HG03439 (cell line): ENCODE results near the gene TNFRSF18.
"Not testable (repeated sequence)": the region's sequence is repeated elsewhere in the genome, so short reads cannot be mapped to it uniquely, and the experiment has no call there.

Experiments
- ATAC-seq: cut with Tn5 transposase; IDR thresholded peaks from one replicate; pipeline ENCODE4 v1.9.1; 2021; ENCODE audit warnings: mild to moderate bottlenecking, moderate library complexity; ENCODE audit not compliant: unreplicated experiment

TNFRSF18 gene

DNA sequence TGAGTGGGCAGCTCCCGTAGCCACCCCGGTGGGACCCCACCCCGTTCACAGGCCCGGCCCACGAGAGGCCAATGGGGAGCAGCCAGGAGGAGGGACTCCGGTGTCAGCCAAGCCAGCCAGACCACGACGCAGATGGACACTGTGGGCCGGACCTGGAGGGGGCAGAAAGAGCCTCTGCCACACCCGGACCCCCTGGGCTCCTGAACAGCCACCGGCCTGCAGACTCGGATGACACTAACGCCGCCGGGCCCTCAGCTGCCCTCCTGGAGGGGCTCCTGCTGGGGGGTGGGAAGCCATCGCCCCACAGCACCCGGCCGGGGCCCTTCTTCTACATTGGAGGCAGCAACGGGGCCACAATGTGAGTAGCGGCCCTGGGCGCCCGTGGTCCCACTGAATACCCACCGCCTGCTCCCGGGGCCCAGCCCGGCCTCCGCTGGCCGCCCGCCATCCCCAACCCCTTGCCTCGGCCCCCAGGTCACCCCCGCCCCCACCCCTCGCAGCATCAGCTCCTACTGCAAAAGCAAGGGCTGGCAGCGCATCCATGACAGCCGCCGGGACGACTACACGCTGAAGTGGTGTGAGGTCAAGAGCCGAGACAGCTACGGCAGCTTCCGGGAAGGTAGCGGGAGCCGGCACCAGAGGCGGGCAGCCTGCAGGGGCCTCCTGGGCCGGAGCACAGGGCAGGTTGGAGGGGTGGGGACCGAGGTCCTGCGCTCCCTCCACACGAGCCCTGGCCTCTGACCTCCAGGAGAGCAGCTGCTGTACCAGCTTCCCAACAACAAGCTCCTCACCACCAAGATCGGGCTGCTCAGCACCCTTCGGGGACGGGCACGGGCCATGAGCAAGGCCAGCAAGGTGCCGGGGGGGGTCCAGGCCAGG is 26.2 kb downstream of the TNFRSF18 start:
- no peak for ATAC-seq

DNA sequence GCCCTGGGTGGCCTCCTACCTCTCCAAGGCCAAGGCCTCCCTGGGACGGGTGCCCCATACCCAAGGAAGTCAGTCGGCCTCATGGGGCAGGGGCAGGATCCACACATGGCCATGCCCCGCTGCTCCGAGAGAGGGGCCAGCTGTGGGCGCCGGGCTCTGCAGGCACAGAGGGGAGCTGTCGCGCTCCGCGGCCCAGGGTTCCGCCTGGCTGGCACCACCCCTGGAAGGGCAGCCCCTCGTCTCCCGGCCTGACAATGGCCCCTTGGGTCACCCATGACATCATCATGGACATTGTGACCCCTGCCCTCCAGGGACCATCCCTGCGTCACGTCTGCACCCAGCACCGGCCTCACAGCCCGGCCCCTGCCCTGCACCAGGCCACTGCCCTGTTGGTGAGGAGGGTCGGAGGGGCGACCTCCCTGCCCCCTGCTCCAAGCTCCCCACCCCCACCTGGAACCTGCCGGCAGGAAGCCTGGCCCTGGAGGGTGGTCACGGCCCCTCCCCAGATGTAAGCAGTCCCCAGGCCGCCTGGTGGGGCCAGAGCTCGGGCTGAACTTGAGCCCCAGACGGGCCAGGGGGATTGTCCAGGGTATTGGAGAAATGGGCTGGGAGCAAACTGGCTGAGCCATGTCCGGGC is 26.9 kb downstream of the TNFRSF18 start:
- ATAC-seq: no peak

DNA sequence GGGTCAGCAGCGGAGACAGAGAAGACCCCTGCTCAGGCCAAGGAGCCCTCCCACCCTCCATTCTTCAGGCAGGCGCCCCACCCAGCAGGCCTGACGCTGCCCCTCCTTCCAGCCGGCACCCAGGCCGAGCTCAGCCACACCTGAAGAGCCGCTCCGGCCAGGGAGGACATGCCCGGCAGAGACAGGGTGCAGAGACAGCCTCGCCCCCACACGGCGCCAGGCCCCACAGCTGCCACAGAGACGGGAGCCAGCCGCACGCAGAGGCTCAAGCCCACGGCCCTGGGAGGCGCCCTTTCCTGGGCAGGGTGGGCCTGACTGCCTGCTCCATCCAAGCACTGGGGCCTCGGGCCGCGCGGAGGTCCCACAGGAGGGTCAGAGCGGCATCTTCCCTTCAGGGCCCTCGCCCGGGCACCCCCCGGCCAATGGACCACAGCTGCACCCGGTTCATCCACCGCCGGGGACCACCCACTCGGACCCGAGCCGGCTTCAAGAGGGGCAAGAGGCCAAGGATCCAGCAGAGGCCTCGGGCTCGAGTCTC is 27.5 kb downstream of the TNFRSF18 start:
- ATAC-seq: no peak

DNA sequence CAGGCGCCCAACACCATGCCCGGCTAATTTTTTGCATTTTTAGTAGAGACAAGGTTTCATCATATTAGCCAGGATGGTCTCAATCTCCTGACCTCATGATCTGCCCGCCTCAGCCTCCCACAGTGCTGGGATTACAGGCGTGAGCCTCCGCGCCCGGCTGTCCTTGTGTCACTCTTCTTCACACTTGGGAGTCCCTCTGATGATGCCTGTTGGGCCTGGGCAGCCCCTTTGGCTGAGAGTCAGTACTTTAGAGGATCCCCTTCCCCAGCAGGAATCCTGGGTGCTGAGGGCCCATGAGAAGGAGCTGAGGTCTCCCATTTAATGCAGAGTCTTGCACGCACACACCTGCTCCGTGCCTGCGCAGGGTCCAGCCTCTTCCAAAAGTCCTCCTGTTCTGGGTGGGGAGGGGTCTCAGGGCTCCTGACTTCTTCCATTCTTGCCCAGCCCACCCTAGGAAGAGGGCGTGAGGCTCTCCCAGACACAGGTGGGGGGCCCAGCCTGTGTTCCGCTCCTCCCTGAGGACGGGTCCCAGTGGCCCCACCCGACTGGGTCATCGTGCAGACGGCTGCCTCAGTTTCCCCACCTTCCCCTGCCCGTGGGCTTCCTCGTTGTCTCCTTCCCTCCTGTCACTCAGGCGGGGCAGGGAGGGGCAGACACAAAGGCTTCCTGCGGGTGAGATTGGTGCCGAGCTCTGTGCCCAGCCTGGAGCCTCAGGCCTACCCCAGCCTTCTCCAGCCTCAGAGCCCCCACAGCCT is 28.8 kb downstream of the TNFRSF18 start:
- no peak for ATAC-seq

DNA sequence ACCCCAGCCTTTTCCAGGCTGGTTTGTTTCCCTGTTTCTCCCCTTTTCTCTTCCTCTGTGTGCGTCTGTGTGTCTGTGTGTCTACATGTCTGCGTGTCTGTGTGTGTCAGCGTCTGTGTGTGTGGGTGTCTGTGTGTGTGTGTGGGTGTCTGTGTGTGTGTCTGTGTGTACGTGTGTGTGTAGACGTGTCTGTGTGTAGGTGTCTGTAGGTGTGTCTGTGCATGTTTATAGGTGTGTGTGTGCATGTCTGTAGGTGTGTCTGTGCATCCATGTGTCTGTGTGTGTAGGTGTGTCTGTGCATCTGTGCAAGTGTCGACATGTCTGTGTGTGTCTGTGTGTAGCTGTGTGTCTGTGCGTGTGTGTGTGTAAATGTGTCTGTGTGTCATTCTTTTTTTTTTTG is 29.5 kb downstream of the TNFRSF18 start:
- ATAC-seq: no peak

DNA sequence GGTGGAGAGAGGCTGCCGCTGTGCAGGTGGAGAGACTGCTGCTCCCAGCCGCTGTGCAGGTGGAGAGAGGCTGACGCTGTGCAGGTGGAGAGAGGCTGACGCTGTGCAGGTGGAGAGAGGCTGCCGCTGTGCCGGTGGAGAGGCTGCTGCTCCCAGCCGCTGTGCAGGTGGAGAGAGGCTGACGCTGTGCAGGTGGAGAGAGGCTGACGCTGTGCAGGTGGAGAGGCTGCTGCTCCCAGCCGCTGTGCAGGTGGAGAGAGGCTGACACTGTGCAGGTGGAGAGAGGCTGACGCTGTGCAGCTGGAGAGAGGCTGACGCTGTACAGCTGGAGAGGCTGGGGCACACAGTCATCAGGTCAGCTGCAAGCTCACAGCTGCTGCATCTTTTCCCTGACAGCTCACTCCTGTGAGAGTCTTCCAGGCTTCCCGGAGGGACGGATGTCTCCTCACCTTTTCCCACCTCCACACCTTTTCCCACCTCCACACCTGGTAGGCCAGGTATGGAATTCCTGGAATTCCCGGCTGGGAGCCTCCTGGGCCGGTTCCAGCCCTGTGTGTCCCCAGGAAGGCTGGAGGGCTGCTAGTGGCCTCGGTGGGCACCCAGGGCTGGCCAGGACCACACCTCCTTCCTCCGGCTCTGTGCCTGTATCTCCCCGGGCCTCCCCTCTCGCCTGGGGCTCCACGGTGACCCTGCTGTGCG is 30.2 kb downstream of the TNFRSF18 start:
- not testable (repeated sequence) for ATAC-seq

DNA sequence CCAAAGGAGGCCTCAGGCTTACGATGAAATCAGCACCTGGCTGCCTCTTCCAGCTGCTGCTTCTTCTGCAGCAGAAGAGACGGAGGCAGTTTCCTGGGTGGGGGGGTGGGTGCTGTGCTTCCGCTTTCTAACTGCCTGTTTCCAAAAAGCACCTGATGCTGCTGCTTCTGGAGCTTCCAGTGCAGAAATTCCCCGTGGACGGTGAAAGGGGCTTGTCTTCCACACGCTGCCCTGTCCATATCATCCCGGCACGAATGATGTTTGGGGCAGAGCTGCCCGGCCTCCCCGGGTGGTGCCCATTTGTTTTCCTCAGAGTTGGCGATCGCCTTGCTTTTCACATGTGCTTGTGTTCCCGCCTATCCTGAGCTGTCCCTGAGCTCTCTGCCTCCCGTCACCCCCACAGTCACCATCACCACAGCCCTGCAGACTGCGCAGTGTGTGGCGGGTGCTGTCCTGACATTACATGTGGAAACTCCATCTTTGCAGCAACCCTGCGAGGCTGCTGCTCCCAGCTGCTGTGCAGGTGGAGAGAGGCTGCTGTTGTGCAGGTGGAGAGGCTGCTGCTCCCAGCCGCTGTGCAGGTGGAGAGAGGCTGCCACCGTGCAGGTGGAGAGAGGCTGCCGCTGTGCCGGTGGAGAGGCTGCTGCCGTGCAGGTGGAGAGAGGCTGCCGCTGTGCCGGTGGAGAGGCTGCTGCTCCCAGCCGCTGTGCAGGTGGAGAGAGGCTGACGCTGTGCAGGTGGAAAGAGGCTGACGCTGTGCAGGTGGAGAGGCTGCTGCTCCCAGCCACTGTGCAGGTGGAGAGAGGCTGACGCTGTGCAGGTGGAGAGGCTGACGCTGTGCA is 30.9 kb downstream of the TNFRSF18 start:
- no peak for ATAC-seq

DNA sequence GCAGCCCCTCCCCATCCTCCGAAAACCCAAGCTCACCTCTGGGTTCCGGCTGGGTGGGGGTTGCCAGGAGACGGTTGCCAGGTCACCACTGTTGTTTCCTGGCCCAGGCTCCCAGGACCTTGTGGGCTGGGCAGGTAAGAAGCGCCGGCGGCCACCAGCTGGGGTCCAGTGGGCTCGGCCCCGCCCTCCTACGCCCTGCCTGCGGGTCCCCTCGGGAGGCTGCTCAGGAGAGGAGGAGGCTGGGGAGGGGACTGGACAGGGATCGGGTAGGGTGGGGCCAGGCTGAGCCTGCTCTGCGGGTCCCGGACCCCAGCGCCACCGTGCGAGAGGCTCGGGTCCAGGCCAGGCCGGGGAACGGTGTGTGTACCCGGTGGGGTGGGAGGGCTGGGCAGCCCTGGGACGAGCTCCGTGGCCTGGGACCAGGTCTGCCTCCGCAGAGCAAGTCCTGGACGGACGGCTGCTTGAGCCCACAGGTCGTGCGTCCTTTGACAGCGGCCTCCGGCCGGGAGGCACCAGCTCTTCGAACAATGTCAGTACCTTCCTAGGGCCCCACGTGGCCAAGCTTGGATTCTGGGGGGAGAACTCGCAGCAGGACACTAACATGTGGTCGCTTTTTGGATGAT is 32.5 kb downstream of the TNFRSF18 start, which contains the start of gene TTLL10:
Gene TTLL10, plus strand, starts transcription at position 88 of the 623 bp plus-strand sequence. CDS start 5,336 bp downstream, outside the sequence.
- no peak for ATAC-seq

DNA sequence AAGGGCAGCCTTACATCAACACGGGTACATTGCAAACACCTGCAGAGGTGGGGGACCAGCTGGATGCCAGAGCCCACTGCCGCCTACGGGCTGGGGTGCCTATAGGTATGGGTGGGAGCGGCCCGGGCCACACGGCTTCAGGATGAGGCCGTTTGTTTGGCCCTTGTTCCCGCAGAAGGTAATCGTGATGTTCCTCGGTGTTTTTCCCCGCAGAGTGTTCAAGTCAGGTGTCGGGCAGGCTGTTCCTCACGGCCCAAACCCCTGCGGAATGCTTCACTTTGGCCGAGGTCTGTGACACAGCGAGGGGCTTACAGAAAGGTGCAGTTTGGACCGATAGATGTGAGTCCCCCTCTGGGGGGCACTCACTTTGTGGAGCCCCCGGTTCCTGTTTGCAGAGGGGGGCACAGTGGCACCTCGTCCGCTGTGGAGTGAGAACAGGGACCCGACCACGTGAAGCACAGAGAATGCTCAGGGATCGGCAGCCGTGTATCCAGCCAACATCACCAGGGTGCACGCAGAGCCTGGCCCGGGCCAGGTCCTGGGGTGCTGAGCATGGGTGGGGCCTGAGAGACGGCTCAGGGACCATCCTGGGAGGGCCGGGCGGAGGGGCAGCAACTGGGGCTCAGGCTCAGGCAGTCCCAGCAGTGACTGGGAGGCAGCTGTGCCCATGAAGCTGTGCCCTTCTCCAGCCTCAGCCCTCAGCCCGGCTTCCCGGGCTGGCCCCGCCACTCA is 33.2 kb downstream of the TNFRSF18 start:
- ATAC-seq: no peak

DNA sequence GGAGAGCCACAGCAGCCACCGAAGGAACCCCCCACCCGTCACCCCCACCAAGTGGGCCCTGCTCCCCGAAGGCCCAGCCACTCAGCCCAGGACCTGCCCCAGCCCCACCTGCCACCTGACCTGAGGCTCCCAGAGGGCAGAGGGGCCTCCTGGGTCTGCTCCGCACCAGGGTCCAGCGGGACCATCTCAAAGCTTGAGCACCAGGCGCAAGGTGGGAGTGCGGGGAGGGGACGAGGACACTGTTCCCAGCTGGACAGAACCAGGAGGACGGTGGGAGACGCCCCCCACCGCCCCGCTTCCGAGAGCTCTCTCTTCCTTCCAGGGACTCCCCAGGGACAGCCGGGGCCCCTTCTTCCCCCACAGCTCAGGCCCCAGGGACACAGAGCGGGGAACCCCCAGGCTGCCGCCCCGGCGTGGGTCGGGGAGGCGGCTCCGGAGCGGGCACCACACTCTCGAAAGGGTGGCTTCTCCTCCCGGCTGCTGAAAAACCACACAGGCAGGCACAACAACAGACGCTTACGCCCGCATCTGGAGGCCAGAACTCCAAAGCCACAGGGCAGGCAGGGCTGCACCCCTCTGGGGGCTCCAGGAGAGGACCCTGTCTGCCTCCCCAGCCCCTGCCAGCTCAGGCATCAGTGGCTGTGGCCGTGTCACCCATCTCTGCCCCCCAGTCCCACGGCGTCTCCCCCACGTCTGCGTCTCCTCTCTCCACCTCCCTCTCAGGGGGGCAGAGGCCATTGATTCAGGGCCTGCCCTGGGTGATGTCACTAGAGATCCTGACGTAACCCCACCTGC is 34.6 kb downstream of the TNFRSF18 start:
- ATAC-seq: no peak

DNA sequence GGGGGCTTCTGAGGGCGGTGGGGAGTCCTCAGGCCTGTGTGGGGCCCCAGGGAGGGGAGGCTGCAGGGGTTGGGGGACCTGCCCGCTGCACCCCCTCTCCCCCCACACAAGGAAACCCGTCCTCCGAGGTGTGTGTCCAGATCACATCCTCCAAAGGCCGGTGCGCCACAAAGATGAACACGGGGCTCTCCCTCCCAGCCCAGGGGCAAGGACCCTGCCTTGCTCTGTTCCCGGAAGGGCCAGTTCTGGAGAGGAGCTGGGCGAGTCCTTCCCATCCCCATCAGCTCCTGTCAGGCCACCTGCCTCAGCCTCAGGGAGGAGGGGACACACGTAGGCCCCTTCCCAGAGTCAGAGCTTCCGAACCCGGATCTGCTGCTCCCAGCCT is 35.2 kb downstream of the TNFRSF18 start:
- ATAC-seq: no peak

DNA sequence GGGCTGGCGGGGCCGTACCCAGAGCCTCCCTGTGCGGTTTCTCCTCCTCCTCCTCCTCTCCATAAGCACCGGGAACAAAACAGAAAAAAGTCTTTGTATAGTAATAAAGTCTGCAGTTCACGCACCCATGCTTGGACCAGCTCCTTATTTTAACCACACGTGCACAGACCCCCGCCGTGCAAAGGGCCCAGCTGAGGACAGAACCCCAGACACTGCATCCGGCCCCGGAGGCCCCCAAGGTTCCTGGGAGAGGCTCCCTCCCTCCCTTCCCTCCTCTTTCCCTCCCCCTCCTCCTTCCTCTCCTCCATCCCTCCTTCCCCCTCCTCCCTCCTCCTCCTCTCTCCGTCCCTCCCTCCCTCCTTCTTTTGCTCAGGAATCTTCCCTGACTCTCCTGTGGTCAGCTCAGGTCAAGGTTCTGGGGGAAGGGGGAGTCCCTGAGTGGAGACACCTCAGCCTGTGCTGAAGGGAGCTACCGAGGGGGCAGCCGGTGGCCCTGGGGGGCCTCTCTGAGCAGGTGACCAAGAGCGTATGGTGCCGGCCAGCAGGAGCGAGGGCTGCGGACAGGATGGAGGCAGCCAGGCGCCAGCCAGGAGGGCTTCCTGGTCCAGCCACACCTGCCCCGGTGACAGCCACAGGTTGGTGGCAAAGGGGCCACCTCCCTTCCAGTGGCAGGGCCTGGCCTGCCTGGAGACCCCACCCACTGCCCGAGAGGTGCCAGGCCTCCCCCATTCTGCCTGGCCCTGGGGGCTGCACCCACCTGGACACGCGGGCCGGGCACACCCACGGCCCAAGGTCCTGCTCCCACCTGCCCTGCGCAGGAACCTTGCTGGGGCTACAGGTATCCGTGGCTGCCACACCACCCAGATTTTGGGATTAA is 35.9 kb downstream of the TNFRSF18 start:
- ATAC-seq: no peak

DNA sequence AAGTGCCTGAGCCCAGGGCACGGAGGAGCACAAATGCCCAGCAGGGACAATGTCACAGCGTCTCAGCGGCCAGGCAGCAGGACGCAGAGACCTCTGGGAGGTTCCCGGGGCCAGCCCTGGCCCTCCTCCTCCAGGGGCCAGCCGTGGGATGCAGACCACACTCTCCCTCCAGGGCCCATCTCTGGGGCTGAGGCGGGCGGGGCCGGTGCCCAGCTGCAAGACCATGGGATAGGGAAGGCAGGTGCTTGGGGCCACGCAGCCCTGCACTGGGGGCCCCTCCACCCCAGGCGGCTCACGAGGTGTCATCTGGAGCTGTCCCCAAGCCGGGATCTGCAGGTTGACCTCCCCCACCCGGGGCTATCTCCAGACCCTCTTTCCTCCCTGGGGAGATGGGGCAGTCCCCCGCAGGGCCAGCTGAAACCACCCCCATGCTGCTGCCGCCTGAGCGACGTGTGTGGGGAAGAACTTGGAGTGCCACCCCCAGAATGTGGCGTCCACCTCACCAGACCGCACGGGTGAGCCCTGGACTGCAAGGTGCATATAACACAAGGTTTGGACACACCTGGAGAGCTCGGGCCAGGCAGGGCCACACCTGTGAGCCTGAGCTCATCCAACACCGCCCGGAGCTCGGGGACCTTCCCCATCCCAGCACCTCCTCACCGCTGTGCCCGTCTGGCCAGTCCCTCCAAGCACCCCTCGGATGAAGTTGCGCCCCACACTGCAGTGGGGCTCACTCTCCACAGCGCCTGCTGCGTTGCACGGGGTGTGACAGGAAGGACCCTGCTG is 36.8 kb downstream of the TNFRSF18 start:
- no peak for ATAC-seq

DNA sequence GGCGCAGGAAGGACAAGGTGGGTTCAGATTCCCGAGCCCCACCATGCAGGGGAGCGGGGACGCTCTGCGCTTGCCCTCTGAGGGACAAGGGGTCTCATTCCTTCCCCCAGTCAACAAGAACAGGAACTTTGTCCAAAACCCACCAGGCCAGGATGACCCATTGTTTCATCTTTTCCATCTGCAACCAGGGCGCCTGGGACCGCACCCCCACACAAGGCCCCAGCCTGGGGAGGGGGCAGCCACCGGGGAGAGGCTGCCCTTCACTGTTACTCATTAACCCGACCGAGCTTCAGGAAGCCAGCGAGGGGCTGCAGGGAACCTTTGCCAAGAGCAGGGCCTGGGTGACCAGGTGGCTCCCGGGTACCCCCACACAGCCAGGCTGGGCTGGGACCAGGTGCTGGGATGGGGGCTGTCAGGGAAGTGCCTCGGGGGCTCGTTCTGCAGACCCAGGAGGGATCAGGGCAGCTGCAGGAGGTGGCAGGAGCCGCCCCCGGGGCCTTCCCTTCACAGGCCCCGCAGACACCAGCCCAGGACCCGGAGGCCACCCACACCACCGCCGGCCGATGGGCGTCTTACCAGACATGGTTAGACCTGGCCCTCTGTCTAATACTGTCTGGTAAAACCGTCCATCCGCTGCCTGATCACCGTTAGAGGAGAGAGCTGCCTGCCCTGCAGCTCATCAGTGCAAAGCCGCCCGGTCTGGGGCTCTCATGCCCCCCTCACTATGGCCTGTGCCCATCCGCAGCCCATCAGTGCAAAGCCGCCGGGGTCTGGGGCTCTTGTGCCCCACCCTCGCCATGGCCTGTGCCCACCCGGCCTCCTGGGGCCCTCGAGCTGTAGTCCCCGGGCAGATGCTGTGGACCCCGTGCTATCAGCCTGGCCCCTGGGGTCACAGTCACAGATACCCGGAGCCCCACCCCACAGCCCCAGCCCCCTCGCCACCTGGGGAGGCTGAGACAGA is 37.7 kb downstream of the TNFRSF18 start:
- ATAC-seq: no peak

DNA sequence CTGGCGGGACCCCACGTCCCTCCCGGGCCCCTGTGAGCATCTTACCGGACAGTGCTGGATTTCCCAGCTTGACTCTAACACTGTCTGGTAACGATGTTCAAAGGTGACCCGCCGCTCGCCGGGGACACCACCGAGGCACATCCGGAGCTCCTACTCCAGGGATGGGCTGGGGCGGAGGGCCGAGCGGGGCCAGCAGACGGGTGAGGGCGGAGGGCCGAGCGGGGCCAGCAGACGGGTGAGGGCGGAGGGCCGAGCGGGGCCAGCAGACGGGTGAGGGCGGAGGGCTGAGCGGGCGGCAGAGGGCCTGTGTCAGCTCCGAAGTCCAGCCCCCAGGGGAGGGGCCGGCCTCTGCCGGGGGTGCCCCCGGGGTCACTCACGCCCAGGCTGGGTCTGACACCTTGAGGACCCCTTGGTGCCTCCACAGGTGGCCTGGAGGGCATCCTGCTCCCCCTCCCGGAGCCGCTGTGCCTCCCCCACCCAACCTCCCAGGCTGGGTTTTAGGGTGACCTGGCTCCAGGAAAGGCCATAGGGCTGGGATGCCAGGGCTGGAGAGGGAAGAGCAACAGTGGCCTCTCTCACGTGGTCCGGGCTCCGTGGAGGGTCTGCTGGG is 38.4 kb downstream of the TNFRSF18 start:
- ATAC-seq: no peak
